Stimulated activated CD4-positive, alpha-beta T cell treated with anti-CD3 and anti-CD28 coated beads, Interleukin-1b, Interleukin-23, amount 100 ng/mL, for 24 hours (primary cell): Measurements from ENCODE around the gene SPSB1.
A peak's percentile ranks its signal among the peaks of the same experiment; 100 is the strongest.

Experiments used
- DNase-seq, 4 experiments: peaks; one replicate each; pipeline ENCODE4 v3.0.0-alpha.2; 2020; ENCODE audit warnings: low read depth in 4 of 4, low spot score in 1 of 4

Gene SPSB1

GRCh38 chr1:9385801-9386573, 93.3 kb downstream of the SPSB1 start:
- no peak for DNase-seq

GRCh38 chr1:9388335-9389180, 95.9 kb downstream of the SPSB1 start:
- no peak for DNase-seq

GRCh38 chr1:9389968-9390367, 97.3 kb downstream of the SPSB1 start:
- DNase-seq = no peak

GRCh38 chr1:9391620-9392019, 98.9 kb downstream of the SPSB1 start:
- DNase-seq = no peak

GRCh38 chr1:9394010-9394409, 101.3 kb downstream of the SPSB1 start:
- DNase-seq = no peak

GRCh38 chr1:9395018-9395417, 102.3 kb downstream of the SPSB1 start:
- no peak for DNase-seq

- no peak for DNase-seq
These were observed 104.4 kb downstream of the SPSB1 start for GRCh38 chr1:9397047-9397446.

- no peak for DNase-seq
These were observed 105.4 kb downstream of the SPSB1 start for GRCh38 chr1:9397997-9398526.

- DNase-seq = no peak
These were observed 107.1 kb downstream of the SPSB1 start for GRCh38 chr1:9399510-9400424.

- DNase-seq = no peak
These were observed 107.9 kb downstream of the SPSB1 start for GRCh38 chr1:9400425-9401079.

- DNase-seq = no peak
These were observed 108.4 kb downstream of the SPSB1 start for GRCh38 chr1:9401080-9401453.

GRCh38 chr1:9402256-9402616, 109.5 kb downstream of the SPSB1 start:
- no peak for DNase-seq

- no peak for DNase-seq
These were observed 110.1 kb downstream of the SPSB1 start for GRCh38 chr1:9402717-9403225.

- no peak for DNase-seq
These were observed 111.6 kb downstream of the SPSB1 start for GRCh38 chr1:9404117-9404914.

- DNase-seq = no peak
These were observed 113.4 kb downstream of the SPSB1 start for GRCh38 chr1:9406111-9406510.

GRCh38 chr1:9410737-9411297, 118.1 kb downstream of the SPSB1 start:
- DNase-seq = no peak

GRCh38 chr1:9413071-9413876, 120.6 kb downstream of the SPSB1 start:
- DNase-seq = peak in 3 of 4 experiments; percentile 27 to 69 (median 47)

- DNase-seq = no peak
These were observed 121.2 kb downstream of the SPSB1 start for GRCh38 chr1:9413877-9414213.

- no peak for DNase-seq
These were observed 123.8 kb downstream of the SPSB1 start for GRCh38 chr1:9416506-9416905.
